Suprapubic skin (tissue), 4 donors: ENCODE measurements around the gene UBXN11. TPM values are rescaled to one million over a fixed set of nuclear protein-coding genes. Genes with fewer than 3 reads are reported as not detected.

ENCODE experiments used
- DNase-seq, 2 donors: peaks; one replicate each; pipeline ENCODE4 v3.0.0-alpha.2; 2019; ENCODE audit warnings: low spot score in 2 of 2
- H3K27ac ChIP-seq: fragments of 200-600 bp; sonication (generic); one replicate; pipeline ENCODE4 v1.5.1; 2019
- H3K27me3 ChIP-seq: fragments of 200-600 bp; sonication (generic); one replicate; pipeline ENCODE4 v1.5.1; 2019
- H3K36me3 ChIP-seq: fragments of 200-600 bp; sonication (generic); one replicate; pipeline ENCODE4 v1.5.1; 2019
- H3K4me1 ChIP-seq: fragments of 200-600 bp; sonication (generic); one replicate; pipeline ENCODE4 v1.5.1; 2019
- H3K4me3 ChIP-seq: fragments of 200-600 bp; sonication (generic); one replicate; pipeline ENCODE4 v1.5.1; 2019; ENCODE audit warnings: mild to moderate bottlenecking
- H3K9me3 ChIP-seq: fragments of 200-600 bp; sonication (generic); one replicate; pipeline ENCODE4 v1.5.1; 2019
- CTCF ChIP-seq, 2 donors: fragments of 200-600 bp in 1 of 2; fragments of 450-650 bp in 1 of 2; sonication (generic) in 1 of 2; IDR thresholded peaks; one replicate each; pipeline ENCODE4 v1.5.1; 2016 to 2019; ENCODE audit warnings: antibody characterized with exemption in 2 of 2, mild to moderate bottlenecking in 1 of 2, moderate library complexity in 1 of 2
- EP300 ChIP-seq: sonication (generic); formaldehyde crosslinking; IDR thresholded peaks from one replicate; pipeline ENCODE4 v1.6.1; 2017; ENCODE audit warnings: antibody characterized with exemption
- POLR2A ChIP-seq, 2 donors: fragments of 450-650 bp; IDR thresholded peaks; one replicate each; pipeline ENCODE4 v1.6.1; 2017; ENCODE audit warnings: antibody characterized with exemption in 2 of 2, mild to moderate bottlenecking in 2 of 2, moderate library complexity in 2 of 2
- POLR2AphosphoS5 ChIP-seq, 3 donors: sonication (generic); formaldehyde crosslinking; IDR thresholded peaks; one replicate each; pipeline ENCODE4 v1.6.1; 2017; ENCODE audit warnings: antibody characterized with exemption in 3 of 3
- WGBS: methylation state at CpG from one replicate; pipeline ENCODE4 v1.1.5; 2018; 5-methylcytosine and 5-hydroxymethylcytosine counted together
- total RNA-seq, 4 donors: library from RNA; depleted of rRNA; stranded (reverse); fragments of >200 nt; gene quantifications; one replicate each; pipeline ENCODE4 v1.1.0, GENCODE V29; 2016

The UBXN11 gene
- total RNA-seq, 4 donors from 2014 or later, result 3.2 to 19.1 (median 9.1) TPM

- no peak overlapping the region for H3K4me3 ChIP-seq
- H3K27me3 ChIP-seq, result no peaks in the 10 kb centered on the region
- DNase-seq, result no peak
- no peak overlapping the region for H3K27ac ChIP-seq
- H3K9me3 ChIP-seq, result no peaks in the 10 kb centered on the region
- H3K4me1 ChIP-seq, result peaks cover 34% of the 10 kb centered on the region
- H3K36me3 ChIP-seq, result peaks cover 5% of the 10 kb centered on the region
- WGBS, result 90% methylated on average over 5 of the region's 5 CpGs
- TF ChIP-seq POLR2A (IDR thresholded peaks at IDR 0.05), result no peak
- no peak for TF ChIP-seq CTCF (IDR thresholded peaks at IDR 0.05)
- no peak for TF ChIP-seq POLR2AphosphoS5 (IDR thresholded peaks at IDR 0.05)
- no peak for TF ChIP-seq EP300
These were observed 43.4 kb upstream of the UBXN11 start for GRCh38 chr1:26349877-26350244.

GRCh38 chr1:26349188-26349876 is 42.9 kb upstream of the UBXN11 start:
- Histone ChIP-seq H3K36me3 (peaks cover 5% of the 10 kb centered on the region), H3K27ac (no peak overlapping the region), H3K4me3 (no peak overlapping the region), H3K4me1 (peaks cover 29% of the 10 kb centered on the region), H3K27me3 (no peaks in the 10 kb centered on the region), H3K9me3 (no peaks in the 10 kb centered on the region)
- no peak for DNase-seq
- TF ChIP-seq POLR2AphosphoS5 (IDR thresholded peaks at IDR 0.05) (no peak), CTCF (IDR thresholded peaks at IDR 0.05) (no peak)
- WGBS, result 82% methylated on average over 7 of the region's 7 CpGs

- H3K9me3 ChIP-seq, result no peaks in the 10 kb centered on the region
- no peak overlapping the region for H3K4me3 ChIP-seq
- DNase-seq, result no peak
- 78% methylated on average over 9 of the region's 10 CpGs for WGBS
- H3K27ac ChIP-seq, result no peak overlapping the region
- peaks cover 10% of the 10 kb centered on the region for H3K4me1 ChIP-seq
- H3K27me3 ChIP-seq, result no peaks in the 10 kb centered on the region
- no peak for TF ChIP-seq POLR2AphosphoS5 (IDR thresholded peaks at IDR 0.05)
- no peak for TF ChIP-seq CTCF (IDR thresholded peaks at IDR 0.05)
- TF ChIP-seq POLR2A (IDR thresholded peaks at IDR 0.05), result no peak
- no peak for TF ChIP-seq EP300
- H3K36me3 ChIP-seq, result peaks cover 5% of the 10 kb centered on the region
These were observed 40.0 kb upstream of the UBXN11 start for GRCh38 chr1:26346274-26347033.

- Histone ChIP-seq H3K9me3 (no peaks in the 10 kb centered on the region), H3K36me3 (peaks cover 5% of the 10 kb centered on the region), H3K4me3 (no peak overlapping the region), H3K27ac (no peak overlapping the region), H3K4me1 (peaks cover 3% of the 10 kb centered on the region), H3K27me3 (no peaks in the 10 kb centered on the region)
- no peak for TF ChIP-seq EP300
- TF ChIP-seq POLR2A (IDR thresholded peaks at IDR 0.05), result no peak
- TF ChIP-seq CTCF (IDR thresholded peaks at IDR 0.05), result no peak
- TF ChIP-seq POLR2AphosphoS5 (IDR thresholded peaks at IDR 0.05), result no peak
- DNase-seq, result no peak
- 100% methylated on average over 2 of the region's 15 CpGs for WGBS
These were observed 39.3 kb upstream of the UBXN11 start for GRCh38 chr1:26345718-26346117.

- H3K9me3 ChIP-seq, result no peaks in the 10 kb centered on the region
- DNase-seq, result no peak
- no peak for TF ChIP-seq EP300
- TF ChIP-seq CTCF (IDR thresholded peaks at IDR 0.05), result no peak
- no peak for TF ChIP-seq POLR2AphosphoS5 (IDR thresholded peaks at IDR 0.05)
- TF ChIP-seq POLR2A (IDR thresholded peaks at IDR 0.05), result no peak
- WGBS, result 97% methylated on average over 13 of the region's 15 CpGs
- no peak overlapping the region for H3K4me3 ChIP-seq
- peaks cover 5% of the 10 kb centered on the region for H3K36me3 ChIP-seq
- no peaks in the 10 kb centered on the region for H3K4me1 ChIP-seq
- no peaks in the 10 kb centered on the region for H3K27me3 ChIP-seq
- H3K27ac ChIP-seq, result no peak overlapping the region
These were observed 37.9 kb upstream of the UBXN11 start for GRCh38 chr1:26344147-26344920.
